OCI-LY1 (cell line): Measurements from ENCODE around the gene ESYT2.
"Not testable (repeated sequence)": the region's sequence is repeated elsewhere in the genome, so short reads cannot be mapped to it uniquely, and the experiment has no call there.

ENCODE experiments used
- H2AFZ ChIP-seq: fragments of 200-600 bp; sonication (generic), shearing (Covaris generic); 2 replicates; pipeline ENCODE4 v1.6.0; 2014; ENCODE audit warnings: antibody characterized with exemption, mild to moderate bottlenecking, low read length
- H3F3A ChIP-seq: fragments of 200-600 bp; sonication (generic), shearing (Covaris generic); 2 replicates; pipeline ENCODE4 v1.6.0; 2014; ENCODE audit warnings: mild to moderate bottlenecking, antibody characterized with exemption, low read length, moderate library complexity; ENCODE audit not compliant: insufficient read depth
- H3K27ac ChIP-seq: fragments of 200-600 bp; sonication (generic); 2 replicates; pipeline ENCODE4 v1.5.1; 2014; ENCODE audit warnings: low read length, mixed run types, mild to moderate bottlenecking, low read depth; ENCODE audit not compliant: poor library complexity, severe bottlenecking
- H3K27me3 ChIP-seq: fragments of 200-600 bp; sonication (generic); 2 replicates; pipeline ENCODE4 v1.6.0; 2014; ENCODE audit warnings: antibody characterized with exemption, mild to moderate bottlenecking, low read length, moderate library complexity; ENCODE audit not compliant: insufficient read depth
- H3K36me3 ChIP-seq: fragments of 200-600 bp; sonication (generic); 2 replicates; pipeline ENCODE4 v1.6.1; 2014; ENCODE audit warnings: mild to moderate bottlenecking, antibody characterized with exemption, low read length, moderate library complexity, mixed read lengths; ENCODE audit not compliant: insufficient read depth
- H3K4me1 ChIP-seq: fragments of 200-600 bp; sonication (generic); 2 replicates; pipeline ENCODE4 v1.5.1; 2014; ENCODE audit warnings: mild to moderate bottlenecking, low read length, moderate library complexity; ENCODE audit not compliant: insufficient read depth, severe bottlenecking
- H3K4me2 ChIP-seq: fragments of 200-600 bp; sonication (generic), shearing (Covaris generic); 2 replicates; pipeline ENCODE4 v1.6.1; 2014; ENCODE audit warnings: low read length
- H3K4me3 ChIP-seq: fragments of 200-600 bp; sonication (generic); 2 replicates; pipeline ENCODE4 v1.5.1; 2014; ENCODE audit warnings: low read length, low read depth, mild to moderate bottlenecking, mixed read lengths; ENCODE audit not compliant: poor library complexity, severe bottlenecking
- H3K79me2 ChIP-seq: fragments of 200-600 bp; shearing (Covaris generic); 2 replicates; pipeline ENCODE4 v1.6.1; 2016; ENCODE audit warnings: mixed run types, low read length, mixed read lengths; ENCODE audit not compliant: insufficient read depth
- H3K9ac ChIP-seq: fragments of 200-600 bp; sonication (generic), shearing (Covaris generic); 2 replicates; pipeline ENCODE4 v1.6.1; 2014; ENCODE audit warnings: mild to moderate bottlenecking, low read length, mixed read lengths
- H3K9me2 ChIP-seq: fragments of 200-600 bp; sonication (generic), shearing (Covaris generic); 2 replicates; pipeline ENCODE4 v1.6.1; 2014; ENCODE audit warnings: low read depth, mild to moderate bottlenecking, low read length, mixed read lengths
- H3K9me3 ChIP-seq: fragments of 200-600 bp; shearing (Covaris generic); 2 replicates; pipeline ENCODE4 v1.6.1; 2014; ENCODE audit warnings: low read length, mixed read lengths
- H4K20me1 ChIP-seq: fragments of 200-600 bp; sonication (generic), shearing (Covaris generic); 2 replicates; pipeline ENCODE4 v1.6.0; 2016; ENCODE audit warnings: mild to moderate bottlenecking, low read length; ENCODE audit not compliant: insufficient read depth
- EZH2 ChIP-seq: fragments of 200-600 bp; sonication (generic), shearing (Covaris generic); IDR thresholded peaks from 2 replicates; pipeline ENCODE4 v1.8.0; 2017; ENCODE audit warnings: borderline replicate concordance, mixed run types, mild to moderate bottlenecking, antibody characterized with exemption, low read length, moderate library complexity, mixed read lengths
- TF ChIP-seq, protein P1 (sequence below): fragments of 200-600 bp; sonication (generic), shearing (Covaris generic); IDR thresholded peaks from 2 replicates; pipeline ENCODE4 v1.5.1; 2017; ENCODE audit warnings: mild to moderate bottlenecking, antibody characterized with exemption, low read length, moderate library complexity, mixed read lengths

The ESYT2 gene

DNA sequence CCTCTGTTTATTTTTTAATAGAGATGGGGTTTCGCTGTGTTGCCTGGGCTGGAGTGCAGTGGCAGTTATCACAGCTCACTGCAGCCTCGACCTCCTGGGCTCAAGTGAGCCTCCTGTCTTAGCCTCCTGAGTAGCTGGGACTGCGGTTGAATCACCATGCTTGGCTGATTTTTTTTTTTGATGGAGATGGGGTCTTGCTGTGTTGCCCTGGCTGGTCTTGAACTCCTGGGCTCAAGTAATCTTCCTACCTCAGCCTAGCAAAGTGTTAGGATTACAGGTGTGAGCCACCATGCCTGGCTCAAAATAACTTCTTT, 35.2 kb upstream of the ESYT2 start:
- 0 out of 2 replicates have a peak, but pooled peaks cover 3% of the 10 kb centered on the region for H3K36me3 ChIP-seq
- no peak overlapping the region; the same call in 1 of the 2 replicates for H3K9ac ChIP-seq
- no peaks in the 10 kb centered on the region for H3K79me2 ChIP-seq
- no peaks in the 10 kb centered on the region for H3F3A ChIP-seq
- no peaks in the 10 kb centered on the region for H4K20me1 ChIP-seq
- no peak overlapping the region for H3K27ac ChIP-seq
- H3K27me3 ChIP-seq, result no peaks in the 10 kb centered on the region
- no peaks in the 10 kb centered on the region for H3K9me3 ChIP-seq
- peaks cover 15% of the 10 kb centered on the region for H3K4me1 ChIP-seq
- peak overlapping the region; percentile 56 for H3K4me3 ChIP-seq
- peak overlapping the region; percentile 60; the same call in 1 of the 2 replicates for H3K4me2 ChIP-seq
- H3K9me2 ChIP-seq, result no peaks in the 10 kb centered on the region
- TF ChIP-seq, protein P1, sequence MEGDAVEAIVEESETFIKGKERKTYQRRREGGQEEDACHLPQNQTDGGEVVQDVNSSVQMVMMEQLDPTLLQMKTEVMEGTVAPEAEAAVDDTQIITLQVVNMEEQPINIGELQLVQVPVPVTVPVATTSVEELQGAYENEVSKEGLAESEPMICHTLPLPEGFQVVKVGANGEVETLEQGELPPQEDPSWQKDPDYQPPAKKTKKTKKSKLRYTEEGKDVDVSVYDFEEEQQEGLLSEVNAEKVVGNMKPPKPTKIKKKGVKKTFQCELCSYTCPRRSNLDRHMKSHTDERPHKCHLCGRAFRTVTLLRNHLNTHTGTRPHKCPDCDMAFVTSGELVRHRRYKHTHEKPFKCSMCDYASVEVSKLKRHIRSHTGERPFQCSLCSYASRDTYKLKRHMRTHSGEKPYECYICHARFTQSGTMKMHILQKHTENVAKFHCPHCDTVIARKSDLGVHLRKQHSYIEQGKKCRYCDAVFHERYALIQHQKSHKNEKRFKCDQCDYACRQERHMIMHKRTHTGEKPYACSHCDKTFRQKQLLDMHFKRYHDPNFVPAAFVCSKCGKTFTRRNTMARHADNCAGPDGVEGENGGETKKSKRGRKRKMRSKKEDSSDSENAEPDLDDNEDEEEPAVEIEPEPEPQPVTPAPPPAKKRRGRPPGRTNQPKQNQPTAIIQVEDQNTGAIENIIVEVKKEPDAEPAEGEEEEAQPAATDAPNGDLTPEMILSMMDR, result no peak
- no peak overlapping the region for H2AFZ ChIP-seq

DNA sequence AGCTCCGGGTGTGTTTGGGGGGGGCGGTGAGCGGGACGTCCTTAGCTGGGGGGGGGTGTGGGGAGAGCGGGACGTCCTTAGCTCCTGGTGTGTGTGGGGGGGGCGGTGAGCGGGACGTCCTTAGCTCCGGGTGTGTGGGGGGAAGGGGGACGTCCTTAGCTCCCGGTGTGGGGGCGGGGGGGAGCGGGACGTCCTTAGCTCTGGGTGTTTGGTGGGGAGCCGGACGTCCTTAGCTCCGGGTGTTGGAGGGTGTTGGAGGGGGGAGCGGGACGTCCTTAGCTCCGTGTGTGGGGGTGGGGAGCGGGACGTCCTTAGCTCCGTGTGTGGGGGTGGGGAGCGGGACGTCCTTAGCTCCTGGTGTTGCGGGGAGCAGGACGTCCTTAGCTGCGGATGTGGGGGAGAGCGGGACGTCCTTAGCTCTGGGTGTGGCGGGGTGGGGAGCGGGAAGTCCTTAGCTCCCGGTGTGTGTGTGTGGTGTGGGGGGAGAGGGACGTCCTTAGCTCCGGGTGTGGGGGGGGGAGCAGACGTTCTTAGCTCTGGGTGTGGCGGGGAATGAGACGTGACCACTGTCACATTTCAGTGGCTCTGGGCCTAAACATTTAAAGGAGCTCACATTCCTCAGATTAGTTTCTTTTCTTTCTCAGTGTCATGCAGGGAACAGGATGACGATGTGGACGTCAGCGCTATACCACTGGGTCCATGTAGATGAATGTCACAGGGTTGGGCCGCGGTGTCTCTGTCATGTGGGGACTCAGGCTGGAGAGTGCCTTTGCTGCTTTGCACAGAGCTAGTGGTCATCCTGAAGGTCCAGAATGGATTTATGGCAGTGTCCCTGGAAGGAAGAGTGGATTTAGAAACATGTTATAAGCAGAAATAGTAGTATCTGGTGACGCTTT, 34.5 kb upstream of the ESYT2 start:
- no peaks in the 10 kb centered on the region for H3K27me3 ChIP-seq
- H3K4me2 ChIP-seq, result peak overlapping the region; percentile 60
- no peaks in the 10 kb centered on the region for H3K9me3 ChIP-seq
- no peak for TF ChIP-seq EZH2
- TF ChIP-seq, protein P1, result no peak
- no peaks in the 10 kb centered on the region for H4K20me1 ChIP-seq
- H2AFZ ChIP-seq, result no peak overlapping the region
- no peaks in the 10 kb centered on the region for H3K79me2 ChIP-seq
- H3K9me2 ChIP-seq, result no peaks in the 10 kb centered on the region
- 0 out of 2 replicates have a peak, but pooled peaks cover 3% of the 10 kb centered on the region for H3K36me3 ChIP-seq
- H3K4me3 ChIP-seq, result peak overlapping the region; percentile 56
- peaks cover 3% of the 10 kb centered on the region; the same call in 1 of the 2 replicates for H3F3A ChIP-seq
- peaks cover 15% of the 10 kb centered on the region for H3K4me1 ChIP-seq
- no peak overlapping the region for H3K27ac ChIP-seq
- H3K9ac ChIP-seq, result peak overlapping the region; percentile 49; the same call in 1 of the 2 replicates

DNA sequence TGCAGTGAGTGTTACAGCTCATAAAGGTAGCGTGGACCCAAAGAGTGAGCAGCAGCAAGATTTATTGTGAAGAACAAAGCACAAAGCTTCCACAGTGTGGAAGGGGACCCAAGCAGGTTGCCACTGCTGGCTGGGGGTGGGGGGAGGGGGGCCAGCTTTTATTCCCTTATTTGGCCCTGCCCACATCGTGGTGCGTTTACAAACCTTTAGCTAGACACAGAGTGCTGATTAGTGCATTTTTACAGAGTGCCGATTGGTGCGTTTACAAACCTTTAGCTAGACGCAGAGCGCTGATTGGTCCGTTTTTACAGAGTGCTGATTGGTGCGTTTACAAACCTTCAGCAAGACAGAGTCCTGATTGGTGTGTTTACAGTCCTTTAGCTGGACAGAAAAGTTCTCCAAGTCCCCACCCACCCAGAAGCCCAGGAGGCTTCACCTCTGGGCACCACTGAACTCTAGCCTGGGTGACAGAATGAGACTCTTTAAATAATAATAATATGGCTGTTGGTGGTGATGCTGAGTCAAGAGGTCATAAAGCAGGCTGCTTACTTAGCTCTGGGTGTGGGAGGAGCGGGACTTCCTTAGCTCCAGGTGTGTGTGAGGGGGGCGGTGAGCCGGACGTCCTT, 33.8 kb upstream of the ESYT2 start:
- not testable (repeated sequence) for H3K36me3 ChIP-seq, H3K27me3 ChIP-seq, H2AFZ ChIP-seq, H3F3A ChIP-seq, H3K79me2 ChIP-seq, H3K27ac ChIP-seq, H3K9me3 ChIP-seq, H4K20me1 ChIP-seq, H3K9me2 ChIP-seq
- Histone ChIP-seq H3K4me3 (peak overlapping the region; percentile 56), H3K9ac (peak overlapping the region; percentile 49; the same call in 1 of the 2 replicates), H3K4me1 (peaks cover 16% of the 10 kb centered on the region), H3K4me2 (peak overlapping the region; percentile 60; the same call in 1 of the 2 replicates)
